ENCODE data around the gene SLK.

- TF ChIP-seq CTCF (conservative IDR thresholded peaks at IDR 0.05; ENCODE audit: low read length) (no peak), EZH2phosphoT487 (IDR thresholded peaks at IDR 0.05; ENCODE audit: borderline replicate concordance) (no peak)
Measured at GRCh38 chr10:103998805-103999204, 31.9 kb downstream of the SLK start.
